ENCODE results near the gene ZSCAN31. TPM values are rescaled to one million over a fixed set of nuclear protein-coding genes. Genes with fewer than 3 reads are reported as not detected.
"Not testable (repeated sequence)": the region's sequence is repeated elsewhere in the genome, so short reads cannot be mapped to it uniquely, and the experiment has no call there.

Gene ZSCAN31
- total RNA-seq, 1 donor from 2014 or later, result 16.5 TPM

DNA sequence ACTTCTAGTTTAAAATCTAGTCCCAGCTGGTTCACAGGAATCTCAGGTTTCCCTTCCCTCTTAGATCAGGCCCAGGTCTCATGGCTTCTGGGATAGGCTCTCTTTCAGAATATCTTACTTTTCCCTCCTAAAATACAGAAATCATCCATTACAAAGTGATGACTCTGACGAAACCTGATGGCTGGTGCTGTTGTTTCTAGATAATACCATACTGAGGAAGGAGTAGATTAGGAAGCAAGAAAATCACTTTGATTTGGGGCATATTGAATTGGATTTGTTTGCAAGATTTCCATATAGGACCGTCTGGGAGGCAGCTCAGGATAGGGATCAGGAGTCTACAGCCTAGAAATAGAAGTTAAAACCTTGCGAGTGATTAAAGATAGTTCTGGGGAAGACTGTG is 17.4 kb upstream of the ZSCAN31 start:
- no peak for DNase-seq

DNA sequence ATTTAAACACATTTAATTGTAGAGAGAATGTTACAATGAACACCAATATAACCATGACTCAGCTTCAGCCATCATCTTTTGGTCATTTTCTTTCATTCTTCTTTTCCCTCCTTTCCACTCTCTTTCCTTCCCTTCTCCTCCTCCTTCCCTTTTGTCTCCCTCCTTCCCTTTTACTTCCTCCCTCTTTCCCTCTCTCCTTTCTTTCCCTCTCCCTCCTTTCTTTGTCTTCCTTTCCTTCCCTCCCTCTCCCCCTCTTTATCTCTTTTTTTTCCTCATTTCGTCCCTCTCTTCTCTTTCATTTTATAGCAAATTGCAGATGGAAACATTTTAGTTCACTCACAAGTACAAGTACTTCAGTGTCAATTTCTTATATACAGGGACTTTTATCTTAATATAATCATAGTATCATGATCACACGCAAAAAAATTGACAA is 15.6 kb upstream of the ZSCAN31 start:
- DNase-seq, result no peak

DNA sequence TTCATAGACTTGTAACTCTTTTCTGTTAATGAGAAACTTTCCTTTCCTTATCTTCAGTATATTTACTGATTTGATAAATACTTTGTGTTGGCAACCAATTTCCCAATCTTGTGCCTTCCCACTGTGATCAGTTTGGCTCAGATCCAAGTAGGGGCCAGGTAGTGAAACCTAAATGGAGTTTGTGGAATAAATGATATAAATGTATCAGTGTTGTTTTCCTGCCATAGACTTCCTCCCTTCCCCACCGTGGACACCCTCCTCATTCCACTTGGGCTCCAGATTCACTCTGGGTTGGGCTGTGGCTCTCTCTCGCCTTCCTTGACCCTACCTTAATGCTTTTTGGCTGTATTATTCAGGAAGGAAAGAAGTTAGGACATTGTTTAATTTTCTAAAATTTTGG is 15.1 kb upstream of the ZSCAN31 start:
- no peak for DNase-seq

- peak; percentile 80 for DNase-seq
Measured at GRCh38 chr6:28349892-28350737, 14.2 kb upstream of the ZSCAN31 start, which contains the start of gene ZKSCAN3. ZKSCAN3 (plus strand) TSS chr6:28349947; CDS start chr6:28359587, 9,640 bp downstream.

DNA sequence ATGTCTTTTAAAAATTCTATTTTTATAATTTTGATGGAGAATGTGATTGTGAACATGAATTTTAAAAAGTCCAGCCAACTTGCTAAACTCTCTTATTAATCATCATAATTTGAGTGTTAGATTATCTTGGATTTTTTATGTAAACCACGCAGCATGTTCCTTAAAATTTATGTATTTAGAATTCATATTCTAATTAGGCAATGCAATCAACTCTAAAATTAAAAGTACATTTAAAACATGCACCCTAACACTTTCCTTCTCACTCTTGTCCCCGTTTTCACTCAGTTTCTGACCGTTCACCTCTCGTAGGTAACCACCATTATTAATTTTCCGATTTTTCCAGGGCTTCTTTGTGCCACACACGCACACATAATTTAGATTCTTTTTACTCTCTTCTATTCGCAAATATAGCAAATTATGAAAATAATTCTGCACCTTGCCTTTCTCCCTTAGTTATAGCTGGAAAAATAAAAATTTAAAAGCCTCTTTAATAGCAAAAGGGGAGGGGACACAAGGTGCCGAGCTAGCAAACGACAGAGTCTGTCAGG is 13.5 kb upstream of the ZSCAN31 start:
- DNase-seq, result no peak

GRCh38 chr6:28347119-28347518 is 11.2 kb upstream of the ZSCAN31 start:
- DNase-seq, result no peak

DNA sequence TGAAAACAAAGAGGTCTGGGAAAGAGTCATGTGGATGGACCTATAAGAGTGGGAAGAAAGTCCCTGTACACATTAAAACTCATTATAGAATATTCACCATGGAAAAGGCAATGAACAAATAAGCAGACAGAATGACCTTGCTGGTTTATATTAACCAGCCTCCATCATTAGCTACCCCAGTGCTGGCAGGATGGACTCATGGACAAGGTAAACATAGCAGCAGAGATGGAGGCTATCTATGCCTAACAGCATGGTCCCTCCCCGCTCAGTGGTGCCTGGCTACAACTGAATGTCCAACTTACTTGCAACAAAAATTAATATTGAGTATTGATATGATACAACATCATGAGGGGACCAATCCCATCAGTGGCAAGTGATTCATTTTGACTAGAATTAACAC is 9.3 kb upstream of the ZSCAN31 start:
- DNase-seq, result no peak

DNA sequence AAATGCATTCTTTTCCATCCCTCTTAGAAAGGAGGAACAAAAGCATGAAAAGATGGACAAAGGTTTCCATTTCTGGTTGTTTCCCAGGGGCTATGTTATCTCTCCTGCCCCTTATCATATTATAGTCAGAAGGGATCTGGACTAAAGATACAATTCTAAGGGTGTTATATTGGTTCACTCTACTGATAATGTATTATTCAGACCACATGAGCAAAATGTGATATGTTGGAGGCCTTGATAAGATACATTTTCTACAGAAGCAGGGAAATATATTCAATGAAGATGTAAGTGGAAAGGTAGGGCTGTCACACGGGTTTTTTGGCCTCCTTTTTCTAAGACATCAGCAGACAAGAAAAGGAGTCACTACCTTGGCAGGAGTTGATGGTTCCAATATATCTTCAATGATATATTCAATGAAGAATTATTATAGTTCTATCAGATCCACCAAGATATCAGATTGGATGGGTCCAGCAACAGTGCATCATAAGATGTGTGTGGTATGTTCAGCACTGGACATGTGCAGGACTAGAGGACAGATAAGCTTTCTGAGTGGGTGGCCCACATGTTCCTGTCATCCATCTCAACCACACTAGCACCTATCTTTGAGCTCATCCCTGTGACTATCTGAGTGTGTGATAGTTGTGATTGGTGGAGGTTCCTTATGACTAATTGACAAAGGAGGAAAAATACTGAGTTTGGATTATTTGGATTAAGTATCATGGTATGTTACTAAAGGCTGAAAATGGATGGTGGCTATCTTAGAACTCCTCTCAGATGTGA is 8.1 kb upstream of the ZSCAN31 start:
- no peak for DNase-seq

DNA sequence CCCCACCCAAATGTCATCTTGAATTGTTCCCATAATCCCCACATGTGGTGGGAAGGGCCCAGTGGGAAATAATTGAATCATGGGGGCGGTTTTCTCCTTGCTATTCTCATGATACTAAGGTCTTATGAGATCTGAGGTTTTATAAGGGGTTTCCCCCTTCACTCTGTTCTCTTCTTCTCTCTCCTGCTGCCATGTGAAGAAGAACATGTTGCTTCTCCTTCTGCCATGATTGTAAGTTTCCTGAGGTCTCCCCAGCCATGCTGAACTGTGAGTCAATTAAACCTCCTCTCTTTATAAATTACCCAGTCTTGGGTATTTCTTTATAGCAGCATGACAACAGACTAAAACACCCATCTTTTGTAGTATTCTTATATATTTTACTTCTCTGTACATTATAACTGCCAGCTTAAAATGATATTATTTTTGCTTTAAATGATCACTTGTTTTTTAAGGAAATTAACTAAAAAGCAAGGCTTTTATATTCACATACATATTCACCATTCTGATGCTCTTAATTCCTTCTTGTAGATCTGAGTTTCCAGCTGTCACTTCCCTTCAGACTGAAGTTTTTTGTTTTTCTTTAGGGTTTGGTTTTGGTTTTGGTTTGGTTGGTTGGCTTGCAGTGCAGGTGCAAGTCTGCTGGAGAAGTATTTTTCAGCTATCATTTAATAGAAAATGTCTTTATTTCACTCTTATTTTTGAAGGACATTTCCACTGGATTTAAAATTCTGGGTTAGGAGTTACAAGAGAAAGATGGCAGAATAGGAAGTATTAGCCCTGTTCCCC is 4.6 kb upstream of the ZSCAN31 start:
- DNase-seq, result no peak

- no peak for DNase-seq
Measured at GRCh38 chr6:28337121-28337520, 1.2 kb upstream of the ZSCAN31 start.

DNA sequence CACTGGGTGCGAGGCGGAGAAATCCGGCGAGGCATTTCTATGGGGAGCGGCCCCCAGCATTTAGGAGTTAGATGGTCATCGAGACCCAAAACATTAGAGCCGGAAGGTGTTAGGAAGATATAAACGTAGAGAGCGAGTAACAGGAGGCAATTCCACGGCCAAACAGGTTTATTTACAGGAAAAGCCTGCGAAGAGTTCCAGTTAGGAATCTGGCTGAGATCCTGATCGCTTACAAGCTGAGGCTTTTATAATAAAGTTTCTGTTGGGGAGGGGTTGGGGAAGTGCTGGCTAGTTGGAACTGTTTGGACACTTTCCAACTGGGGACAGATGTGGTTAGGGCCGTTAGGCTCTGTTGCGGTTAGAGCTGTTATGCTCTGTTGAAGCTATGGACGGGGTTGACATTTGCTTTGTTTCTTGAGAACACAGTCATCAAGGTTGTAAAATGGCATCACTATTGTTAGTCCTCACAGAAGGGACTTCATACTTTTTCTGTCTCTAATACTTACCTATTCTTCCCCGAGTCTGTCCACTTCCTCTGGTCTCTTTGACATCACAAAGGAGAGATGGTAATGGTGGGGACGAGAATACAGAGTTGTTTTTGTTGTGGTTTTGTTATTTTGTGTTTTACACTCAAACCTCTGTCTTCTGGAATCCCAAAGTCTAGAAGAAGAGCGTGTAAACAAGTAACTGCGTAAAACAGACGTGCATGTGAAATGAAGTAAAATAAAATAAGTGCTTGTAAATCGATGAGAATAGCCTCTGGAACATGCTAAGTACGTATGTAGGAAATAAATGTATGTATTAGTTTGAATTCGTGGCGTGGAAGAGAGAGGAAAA is 554 bp upstream of the ZSCAN31 start:
- no peak for DNase-seq

- no peak for DNase-seq
Measured at GRCh38 chr6:28335040-28335563, 846 bp downstream of the ZSCAN31 start.

DNA sequence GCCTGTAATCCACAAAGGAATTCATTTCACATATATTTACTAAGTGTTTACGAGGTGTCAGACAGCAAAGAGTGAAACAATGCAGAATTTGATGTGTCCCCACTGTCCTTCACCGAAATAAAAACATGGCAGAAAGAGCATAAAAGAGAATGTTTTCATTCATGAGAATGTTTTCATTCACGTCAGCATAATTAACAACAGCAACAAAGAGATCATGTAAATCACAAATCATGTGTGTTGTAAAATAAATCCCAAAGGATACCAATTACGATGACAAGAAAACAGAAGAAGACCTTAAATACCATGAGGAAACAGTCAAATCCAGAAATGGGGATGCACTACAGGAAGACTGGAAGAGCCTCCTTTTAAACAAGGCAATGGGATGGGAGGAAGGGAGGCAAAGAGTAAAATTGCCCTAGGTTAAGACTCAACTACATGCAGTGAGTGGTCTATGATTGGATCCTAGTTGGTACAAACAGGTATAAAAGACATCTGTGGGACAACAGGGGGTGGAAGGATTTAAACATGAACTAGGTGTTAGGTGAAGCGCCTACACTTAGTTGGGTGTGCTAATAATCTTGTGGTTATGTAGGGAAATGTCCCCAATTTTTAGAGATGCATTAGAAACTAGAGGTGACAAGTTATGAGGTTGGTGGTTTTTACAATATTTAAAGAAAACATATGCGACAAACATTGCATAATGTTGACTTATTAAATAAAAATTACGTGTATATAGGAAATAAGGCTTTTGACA is 1.5 kb downstream of the ZSCAN31 start:
- no peak for DNase-seq

- DNase-seq, result no peak
Measured at GRCh38 chr6:28333599-28334018, 2.3 kb downstream of the ZSCAN31 start.

DNA sequence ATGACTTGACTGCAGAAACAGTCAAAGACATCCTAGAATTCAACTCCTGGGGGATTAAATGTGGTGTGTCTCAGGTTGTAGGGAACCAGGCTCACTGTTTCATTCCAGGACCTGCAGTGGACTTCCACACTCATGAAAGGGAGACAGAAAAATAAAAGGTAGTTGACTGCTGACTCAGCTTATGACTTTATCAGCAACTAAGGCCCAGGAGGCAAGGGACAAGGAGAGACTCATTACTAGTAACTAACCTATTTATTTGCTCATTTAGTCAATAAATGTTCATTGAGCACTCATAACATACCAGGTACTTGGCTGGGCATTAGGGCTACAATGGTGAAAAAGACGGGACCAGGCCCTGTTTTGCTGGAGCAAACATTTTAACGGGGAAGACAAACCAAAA is 2.9 kb downstream of the ZSCAN31 start:
- no peak for DNase-seq

GRCh38 chr6:28330041-28330440 is 5.9 kb downstream of the ZSCAN31 start:
- DNase-seq, result no peak

DNA sequence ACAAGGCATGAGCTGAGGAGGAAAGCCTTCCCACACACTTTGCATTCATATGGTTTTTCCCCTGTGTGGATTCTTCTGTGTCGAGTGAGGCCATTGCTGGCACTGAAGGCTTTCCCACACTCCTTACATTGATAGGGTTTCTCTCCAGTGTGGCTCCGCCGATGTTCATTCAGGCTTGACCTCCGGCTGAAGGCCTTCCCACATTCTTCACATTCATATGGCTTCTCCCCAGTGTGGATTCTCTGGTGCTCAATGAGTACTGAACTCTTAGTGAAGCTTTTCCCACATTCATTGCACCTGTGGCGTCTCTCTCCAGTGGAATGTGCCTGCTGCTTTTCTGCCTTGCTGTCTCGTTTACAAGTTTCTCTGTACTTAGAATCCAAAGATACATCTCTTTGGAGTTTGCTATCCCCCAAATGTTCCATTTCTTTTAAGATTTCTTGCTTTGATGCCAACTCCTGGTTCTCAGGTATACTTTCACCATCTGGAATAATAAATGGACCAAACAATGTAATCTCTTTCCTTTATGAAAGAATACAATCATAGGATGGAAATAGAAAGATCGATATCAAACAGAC is 9.5 kb downstream of the ZSCAN31 start:
- no peak for DNase-seq

GRCh38 chr6:28323813-28324424 is 12.0 kb downstream of the ZSCAN31 start:
- no peak for DNase-seq

DNA sequence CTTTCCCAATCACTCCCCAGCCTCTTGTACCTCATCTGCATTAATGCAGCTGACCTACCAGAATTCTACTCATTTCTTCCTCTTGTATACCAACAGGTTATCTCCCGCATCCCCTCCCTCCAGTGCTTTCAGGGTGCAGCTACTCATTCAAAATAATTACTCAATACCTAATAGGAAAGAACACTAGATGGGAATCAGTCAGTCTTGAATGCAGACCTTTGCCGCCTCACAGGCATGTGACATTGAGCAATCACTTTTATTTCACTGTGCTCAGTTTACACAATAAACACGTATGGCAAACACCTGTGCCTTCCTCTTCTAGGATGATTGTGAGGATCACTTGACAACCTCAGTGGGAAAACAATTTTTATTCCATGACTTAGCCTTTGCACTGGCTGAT is 13.3 kb downstream of the ZSCAN31 start:
- DNase-seq, result no peak

DNA sequence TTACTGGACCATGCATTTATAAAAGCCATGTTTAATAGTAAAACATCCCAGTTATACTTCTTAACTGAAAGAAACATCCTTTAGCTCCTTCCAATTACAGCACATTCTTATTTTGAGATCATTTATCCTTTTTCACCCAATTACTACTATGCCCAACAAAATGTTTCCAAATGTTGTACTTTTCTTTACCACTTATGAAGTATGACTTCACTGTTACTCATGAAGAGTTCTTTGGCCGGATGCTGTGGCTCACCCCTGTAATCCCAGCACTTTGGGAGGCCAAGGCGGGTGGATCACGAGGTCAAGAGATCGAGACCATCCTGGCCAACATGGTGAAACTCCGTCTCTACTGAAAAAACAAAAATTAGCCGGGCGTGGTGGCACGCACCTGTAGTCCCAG is 18.1 kb downstream of the ZSCAN31 start:
- DNase-seq, result not testable (repeated sequence)
